ENCODE measurements around the gene ECSIT.
"Not testable (repeated sequence)": the region's sequence is repeated elsewhere in the genome, so short reads cannot be mapped to it uniquely, and the experiment has no call there.

DNA sequence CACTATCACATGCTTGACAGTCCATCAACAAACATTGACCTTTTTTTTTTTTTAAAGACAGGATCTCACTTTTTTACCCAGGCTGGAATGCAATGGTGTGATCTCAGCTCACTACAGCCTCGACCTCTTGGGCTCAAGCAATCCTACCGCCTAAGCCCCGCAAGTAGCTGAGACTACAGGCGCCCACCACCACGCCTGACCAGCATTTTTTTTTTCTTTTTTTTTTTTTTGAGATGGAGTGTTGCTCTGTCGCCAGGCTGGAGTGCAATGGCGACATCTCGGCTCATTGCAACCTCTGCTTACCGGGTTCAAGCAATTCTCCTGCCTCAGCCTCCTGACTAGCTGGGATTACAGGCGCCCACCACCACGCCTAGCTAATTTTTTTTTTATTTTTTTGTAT, 70.0 kb downstream of the ECSIT start:
- TF ChIP-seq, protein P1, sequence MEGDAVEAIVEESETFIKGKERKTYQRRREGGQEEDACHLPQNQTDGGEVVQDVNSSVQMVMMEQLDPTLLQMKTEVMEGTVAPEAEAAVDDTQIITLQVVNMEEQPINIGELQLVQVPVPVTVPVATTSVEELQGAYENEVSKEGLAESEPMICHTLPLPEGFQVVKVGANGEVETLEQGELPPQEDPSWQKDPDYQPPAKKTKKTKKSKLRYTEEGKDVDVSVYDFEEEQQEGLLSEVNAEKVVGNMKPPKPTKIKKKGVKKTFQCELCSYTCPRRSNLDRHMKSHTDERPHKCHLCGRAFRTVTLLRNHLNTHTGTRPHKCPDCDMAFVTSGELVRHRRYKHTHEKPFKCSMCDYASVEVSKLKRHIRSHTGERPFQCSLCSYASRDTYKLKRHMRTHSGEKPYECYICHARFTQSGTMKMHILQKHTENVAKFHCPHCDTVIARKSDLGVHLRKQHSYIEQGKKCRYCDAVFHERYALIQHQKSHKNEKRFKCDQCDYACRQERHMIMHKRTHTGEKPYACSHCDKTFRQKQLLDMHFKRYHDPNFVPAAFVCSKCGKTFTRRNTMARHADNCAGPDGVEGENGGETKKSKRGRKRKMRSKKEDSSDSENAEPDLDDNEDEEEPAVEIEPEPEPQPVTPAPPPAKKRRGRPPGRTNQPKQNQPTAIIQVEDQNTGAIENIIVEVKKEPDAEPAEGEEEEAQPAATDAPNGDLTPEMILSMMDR (IDR thresholded peaks at IDR 0.05) = not testable (repeated sequence)
- not testable (repeated sequence) for TF ChIP-seq POLR2A (IDR thresholded peaks at IDR 0.05)

All from lower leg skin (tissue), 3 donors.